ENCODE data around the gene MYPOP.
A peak's percentile ranks its signal among the peaks of the same experiment; 100 is the strongest.

- TF ChIP-seq MXI1 (IDR thresholded peaks at IDR 0.05; ENCODE audit: low read depth, low read length) (0 out of 2 replicates have a peak, but pooled peaks have one; percentile 37), CTCF (IDR thresholded peaks at IDR 0.05 in 2 of 3, conservative IDR thresholded peaks at IDR 0.05 in 1 of 3; ENCODE audit: insufficient read depth in 2 of 3, low read depth in 1 of 3, low read length in 3 of 3) (peak; percentile 99 to 100 (median 99)), SRSF1 (IDR thresholded peaks at IDR 0.05; ENCODE audit: low read depth, low read length) (no peak), RFX1 (IDR thresholded peaks at IDR 0.05) (no peak), ZNF184 (CRISPR knock-in tag; IDR thresholded peaks at IDR 0.05) (no peak), ZNF583 (CRISPR knock-in tag; IDR thresholded peaks at IDR 0.05) (no peak), ZNF311 (CRISPR knock-in tag; IDR thresholded peaks at IDR 0.05) (0 out of 2 replicates have a peak, but pooled peaks have one; percentile 24), RAD21 (CRISPR knock-in tag; conservative IDR thresholded peaks at IDR 0.05 in 1 of 2, IDR thresholded peaks at IDR 0.05 in 1 of 2) (peak; percentile 93 to 99), RFX5 (IDR thresholded peaks at IDR 0.05; ENCODE audit: low read depth, low read length) (no peak), FOXJ3 (CRISPR knock-in tag; IDR thresholded peaks at IDR 0.05) (no peak), MTA3 (IDR thresholded peaks at IDR 0.05; ENCODE audit: borderline replicate concordance) (peak; percentile 92), MAFK (IDR thresholded peaks at IDR 0.05; ENCODE audit: low read length) (no peak), CREB3 (tag; conservative IDR thresholded peaks at IDR 0.05; ENCODE audit: low read depth) (no peak), MTA1 (IDR thresholded peaks at IDR 0.05; ENCODE audit: borderline replicate concordance) (peak; percentile 59; the same call in 1 of the 2 replicates)
Observed at GRCh38 chr19:45882652-45883585, 19.5 kb downstream of the MYPOP start.
